ENCODE data around the gene CBLN1.

Gene CBLN1

GRCh38 chr16:49275050-49275730, 6.4 kb downstream of the CBLN1 start:
- no peak for TF ChIP-seq CTCF (IDR thresholded peaks at IDR 0.05; ENCODE audit: control insufficient read depth, insufficient read depth, low read depth, low read length, missing control alignments)
- DNase-seq (ENCODE audit: low read depth) = no peak
- no peak overlapping the region for H3K4me3 ChIP-seq (ENCODE audit: control insufficient read depth, low read depth, low read length)

GRCh38 chr16:49274591-49274990, 7.0 kb downstream of the CBLN1 start:
- H3K4me3 ChIP-seq (ENCODE audit: control insufficient read depth, low read depth, low read length) = no peak overlapping the region
- DNase-seq (ENCODE audit: low read depth) = no peak
- TF ChIP-seq CTCF (IDR thresholded peaks at IDR 0.05; ENCODE audit: control insufficient read depth, insufficient read depth, low read depth, low read length, missing control alignments) = no peak

- no peak for TF ChIP-seq CTCF (IDR thresholded peaks at IDR 0.05; ENCODE audit: control insufficient read depth, insufficient read depth, low read depth, low read length, missing control alignments)
- no peak overlapping the region for H3K4me3 ChIP-seq (ENCODE audit: control insufficient read depth, low read depth, low read length)
- no peak for DNase-seq (ENCODE audit: low read depth)
Measured at GRCh38 chr16:49273771-49274170, 7.9 kb downstream of the CBLN1 start.

- no peak overlapping the region for H3K4me3 ChIP-seq (ENCODE audit: control insufficient read depth, low read depth, low read length)
- TF ChIP-seq CTCF (IDR thresholded peaks at IDR 0.05; ENCODE audit: control insufficient read depth, insufficient read depth, low read depth, low read length, missing control alignments) = no peak
- DNase-seq (ENCODE audit: low read depth) = no peak
Measured at GRCh38 chr16:49271363-49271762, 10.3 kb downstream of the CBLN1 start.

GRCh38 chr16:49269201-49269600, 12.4 kb downstream of the CBLN1 start:
- no peak for TF ChIP-seq CTCF (IDR thresholded peaks at IDR 0.05; ENCODE audit: control insufficient read depth, insufficient read depth, low read depth, low read length, missing control alignments)
- no peak overlapping the region for H3K4me3 ChIP-seq (ENCODE audit: control insufficient read depth, low read depth, low read length)
- no peak for DNase-seq (ENCODE audit: low read depth)

GRCh38 chr16:49268667-49269066, 13.0 kb downstream of the CBLN1 start:
- no peak overlapping the region for H3K4me3 ChIP-seq (ENCODE audit: control insufficient read depth, low read depth, low read length)
- DNase-seq (ENCODE audit: low read depth) = no peak
- TF ChIP-seq CTCF (IDR thresholded peaks at IDR 0.05; ENCODE audit: control insufficient read depth, insufficient read depth, low read depth, low read length, missing control alignments) = no peak

Measured in AG09309 (cell line).